ENCODE measurements around the gene NRDE2. TPM values are rescaled to one million over a fixed set of nuclear protein-coding genes. Genes with fewer than 3 reads are reported as not detected.
"Not testable (repeated sequence)": the region's sequence is repeated elsewhere in the genome, so short reads cannot be mapped to it uniquely, and the experiment has no call there.

Gene NRDE2
- total RNA-seq, 2 donors from 2014 or later: 18.8 to 21.5 TPM

GRCh38 chr14:90341784-90342183 lies 10.0 kb upstream of the NRDE2 start:
- Histone ChIP-seq H3K27ac (no peak overlapping the region), H3K4me3 (no peak overlapping the region), H3K27me3 (replicated peaks; ENCODE audit: insufficient read depth) (no peaks in the 10 kb centered on the region), H3K4me1 (replicated peaks) (no peaks in the 10 kb centered on the region), H3K36me3 (no peaks in the 10 kb centered on the region), H3K9me3 (no peaks in the 10 kb centered on the region)
- no peak for DNase-seq (ENCODE audit: low spot score)
- TF ChIP-seq POLR2AphosphoS5 (IDR thresholded peaks at IDR 0.05) (no peak), POLR2A (IDR thresholded peaks at IDR 0.05) (no peak), CTCF (IDR thresholded peaks at IDR 0.05) (no peak)
- intact Hi-C loops (cut with DNase I): no loop called here
- 81% methylated on average over 7 of the region's 7 CpGs for WGBS

- H3K9me3 ChIP-seq; H3K27me3 ChIP-seq (replicated peaks; ENCODE audit: insufficient read depth); H3K4me3 ChIP-seq; intact Hi-C loops (cut with DNase I); H3K4me1 ChIP-seq (replicated peaks); H3K27ac ChIP-seq; H3K36me3 ChIP-seq; DNase-seq (ENCODE audit: low spot score): not testable (repeated sequence)
- 88% methylated on average over 5 of the region's 5 CpGs for WGBS
Measured at GRCh38 chr14:90341232-90341631, 9.5 kb upstream of the NRDE2 start.

GRCh38 chr14:90336985-90337384 lies 5.2 kb upstream of the NRDE2 start:
- no peaks in the 10 kb centered on the region for H3K36me3 ChIP-seq
- no peak for TF ChIP-seq POLR2A (IDR thresholded peaks at IDR 0.05)
- TF ChIP-seq POLR2AphosphoS5 (IDR thresholded peaks at IDR 0.05): peak; percentile 25
- no peak for TF ChIP-seq CTCF (IDR thresholded peaks at IDR 0.05)
- H3K9me3 ChIP-seq: no peaks in the 10 kb centered on the region
- 34% methylated on average over 2 of the region's 2 CpGs for WGBS
- no peak overlapping the region for H3K27ac ChIP-seq
- H3K27me3 ChIP-seq (replicated peaks; ENCODE audit: insufficient read depth): no peaks in the 10 kb centered on the region
- DNase-seq (ENCODE audit: low spot score): no peak
- intact Hi-C loops (cut with DNase I): no loop called here
- H3K4me1 ChIP-seq (replicated peaks): no peaks in the 10 kb centered on the region
- no peak overlapping the region for H3K4me3 ChIP-seq

GRCh38 chr14:90336401-90336800 lies 4.7 kb upstream of the NRDE2 start:
- no peak for TF ChIP-seq POLR2A (IDR thresholded peaks at IDR 0.05)
- Histone ChIP-seq H3K4me1 (replicated peaks) (no peaks in the 10 kb centered on the region), H3K27me3 (replicated peaks; ENCODE audit: insufficient read depth) (no peaks in the 10 kb centered on the region), H3K9me3 (no peaks in the 10 kb centered on the region), H3K4me3 (no peak overlapping the region), H3K27ac (no peak overlapping the region), H3K36me3 (no peaks in the 10 kb centered on the region)
- no peak for DNase-seq (ENCODE audit: low spot score)
- intact Hi-C loops (cut with DNase I): no loop called here
- WGBS: 82% methylated on average over 3 of the region's 3 CpGs

GRCh38 chr14:90332271-90332584 lies 487 bp upstream of the NRDE2 start:
- TF ChIP-seq POLR2A (IDR thresholded peaks at IDR 0.05) (no peak), CTCF (IDR thresholded peaks at IDR 0.05) (no peak), POLR2AphosphoS5 (IDR thresholded peaks at IDR 0.05) (no peak)
- H3K36me3 ChIP-seq: no peaks in the 10 kb centered on the region
- 43% methylated on average over 6 of the region's 6 CpGs for WGBS
- no peaks in the 10 kb centered on the region for H3K4me1 ChIP-seq (replicated peaks)
- intact Hi-C loops (cut with DNase I): loop anchor here (5.0 kb wide), 3 partner anchors 50 to 75 kb away; partner anchors contain the start of genes CALM1 and PSMC1
- H3K4me3 ChIP-seq: peak overlapping the region; percentile 59 to 69
- no peaks in the 10 kb centered on the region for H3K9me3 ChIP-seq
- peak overlapping the region; percentile 71 to 90 for H3K27ac ChIP-seq
- no peaks in the 10 kb centered on the region for H3K27me3 ChIP-seq (replicated peaks; ENCODE audit: insufficient read depth)
- DNase-seq (ENCODE audit: low spot score): no peak
